Stimulated activated CD8-positive, alpha-beta memory T cell treated with anti-CD3 and anti-CD28 coated beads, Interleukin-4, amount 100 ng/mL, for 24 hours (primary cell): ENCODE measurements around the gene IFI27L1.
"Not testable (repeated sequence)": the region's sequence is repeated elsewhere in the genome, so short reads cannot be mapped to it uniquely, and the experiment has no call there.

ENCODE experiments used
- DNase-seq: peaks from one replicate; pipeline ENCODE4 v3.0.0-alpha.2; 2020; ENCODE audit warnings: low read depth

Gene IFI27L1

DNA sequence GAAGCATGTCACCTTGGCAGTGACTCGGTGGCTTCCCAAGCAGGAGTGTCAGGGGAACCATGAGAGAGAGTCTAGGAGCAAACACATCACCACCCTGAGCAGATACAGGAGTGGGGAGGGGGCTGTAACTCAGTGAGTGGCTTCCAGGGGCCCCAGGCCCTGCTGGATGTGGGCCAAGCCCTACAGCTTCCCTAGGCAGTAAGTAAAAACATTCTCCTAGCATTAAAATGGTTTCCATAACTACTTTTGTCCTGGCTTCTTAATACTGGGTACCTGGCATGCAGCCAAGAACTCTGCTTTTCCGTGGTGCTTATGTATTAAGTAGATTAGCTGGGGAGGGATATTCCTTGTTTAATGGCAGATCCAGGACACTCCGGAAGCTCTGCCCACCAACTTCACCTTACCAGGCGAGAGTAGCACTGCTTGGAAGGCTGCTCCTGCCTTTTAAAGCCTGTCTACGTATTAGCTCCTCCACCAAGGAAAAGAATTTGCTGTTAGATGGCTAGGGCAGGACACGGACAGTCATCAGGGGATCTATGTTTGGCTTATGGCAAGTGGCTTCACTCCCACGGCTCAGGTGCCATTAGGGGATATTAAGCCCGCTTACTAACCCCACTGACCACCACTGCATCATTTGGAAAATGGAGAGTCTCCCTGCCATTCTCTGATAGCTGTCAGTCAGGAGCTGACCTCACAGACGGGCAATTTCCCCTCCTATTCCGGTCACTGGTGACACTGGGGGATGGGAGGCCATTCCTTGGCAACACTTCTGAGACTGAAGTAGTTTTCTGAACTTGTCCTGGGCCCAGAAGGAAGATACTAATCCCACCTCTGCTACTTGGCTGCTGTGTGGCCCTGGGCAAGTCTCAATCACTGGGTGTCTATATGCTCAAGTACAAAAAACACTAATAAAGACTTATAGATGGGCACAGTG, 32.2 kb upstream of the IFI27L1 start:
- DNase-seq, result no peak

DNA sequence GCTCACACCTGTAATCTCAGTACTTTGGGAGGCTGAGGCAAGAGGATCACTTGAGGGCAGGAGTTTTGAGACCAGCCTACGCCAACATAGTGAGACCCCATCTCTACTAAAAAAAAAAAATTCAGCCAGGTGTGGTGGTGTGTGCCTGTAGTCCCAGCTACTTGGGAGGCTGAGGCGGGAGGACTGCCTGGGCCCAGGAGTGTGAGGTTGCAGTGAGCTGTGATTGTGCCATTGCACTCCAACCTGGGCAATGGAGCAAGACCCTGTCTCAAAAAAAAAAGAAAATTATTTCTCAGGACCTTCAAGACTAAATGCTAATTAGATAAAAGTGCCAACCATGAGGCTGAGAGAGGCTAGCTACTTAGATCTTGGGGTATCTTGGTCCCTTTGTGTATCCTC, 31.5 kb upstream of the IFI27L1 start:
- no peak for DNase-seq

GRCh38 chr14:94050231-94050880, 30.8 kb upstream of the IFI27L1 start:
- DNase-seq, result no peak

DNA sequence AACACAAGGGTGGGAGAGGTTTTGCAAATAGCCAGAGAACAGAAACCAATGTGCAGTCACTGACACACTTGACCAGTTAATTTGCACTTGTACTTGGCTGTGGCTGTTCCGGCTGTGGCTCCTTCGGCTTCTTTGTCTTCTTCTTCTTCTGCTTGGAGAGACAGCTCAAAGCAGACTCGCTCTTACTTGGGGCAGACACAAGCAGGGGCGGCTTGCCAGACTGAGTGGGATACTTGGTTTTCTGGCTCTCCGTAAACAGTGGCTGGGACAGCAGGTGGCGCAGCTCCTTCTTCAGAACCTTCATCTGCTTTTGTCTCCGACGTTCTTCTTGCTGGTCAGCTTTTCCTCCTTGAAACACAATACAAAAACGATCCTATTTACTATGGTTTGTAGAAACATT, 30.0 kb upstream of the IFI27L1 start:
- no peak for DNase-seq

- DNase-seq, result no peak
Observed at GRCh38 chr14:94051779-94052178, 29.3 kb upstream of the IFI27L1 start.

DNA sequence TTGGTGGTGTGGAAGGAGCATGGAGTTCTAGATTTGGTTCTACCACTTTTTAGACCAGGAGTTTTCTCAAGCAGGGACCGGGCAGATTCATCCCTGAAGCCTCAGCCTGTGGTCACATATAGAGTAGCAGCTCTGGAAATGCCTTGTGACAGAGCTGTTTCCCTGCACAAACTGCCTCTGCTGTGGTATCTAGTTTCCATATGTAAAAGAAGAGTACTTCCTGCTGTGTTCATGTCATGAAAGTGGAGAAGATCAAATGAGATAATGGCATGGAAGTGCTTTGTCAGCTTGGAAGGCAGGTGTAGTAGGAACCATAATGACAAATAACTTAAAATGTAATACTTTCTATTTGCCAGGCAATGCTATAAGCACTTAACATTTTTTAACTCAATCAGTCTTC, 28.9 kb upstream of the IFI27L1 start:
- no peak for DNase-seq

DNA sequence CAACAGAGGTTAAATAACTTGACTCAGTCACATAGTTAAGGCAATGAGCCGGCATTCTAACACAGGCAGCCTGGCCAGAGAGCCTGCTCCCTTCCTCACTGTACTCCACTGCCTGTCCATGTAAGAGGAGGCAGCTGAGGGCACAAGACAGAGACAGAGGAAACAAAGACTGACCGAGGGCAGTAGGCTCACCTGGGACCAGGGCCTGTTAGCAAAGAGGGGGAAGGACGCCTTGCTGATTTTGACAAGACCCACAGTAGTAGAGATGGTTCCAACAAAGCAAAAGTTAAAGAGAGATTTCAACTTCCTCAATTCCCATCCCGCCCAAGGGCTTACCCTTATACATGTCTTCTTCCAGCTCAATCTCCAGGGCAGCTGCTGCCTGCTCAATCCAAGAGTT, 28.4 kb upstream of the IFI27L1 start:
- no peak for DNase-seq

- no peak for DNase-seq
Observed at GRCh38 chr14:94054401-94054800, 26.7 kb upstream of the IFI27L1 start.

DNA sequence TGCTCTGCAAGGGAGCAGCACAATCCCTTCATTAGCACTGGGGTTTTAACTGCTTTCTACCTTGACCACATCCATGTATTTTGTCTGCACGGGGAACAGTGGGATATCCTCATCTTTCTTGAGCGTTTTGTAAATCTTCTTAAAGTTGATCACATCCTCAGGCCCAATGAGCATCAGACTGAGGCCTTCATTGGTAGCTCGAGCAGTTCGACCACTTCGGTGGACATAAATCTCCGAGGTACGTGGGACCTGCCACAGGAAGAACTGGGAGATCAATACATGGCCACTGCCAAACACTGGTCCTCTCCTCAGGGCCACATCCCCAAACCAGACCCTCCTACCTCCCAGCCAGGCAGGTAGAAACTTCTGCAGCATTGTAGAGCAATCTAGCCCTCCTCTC, 26.2 kb upstream of the IFI27L1 start:
- DNase-seq, result no peak

GRCh38 chr14:94056579-94057308, 24.4 kb upstream of the IFI27L1 start:
- no peak for DNase-seq

- DNase-seq, result no peak
Observed at GRCh38 chr14:94058128-94058673, 22.9 kb upstream of the IFI27L1 start.

GRCh38 chr14:94058674-94059138, 22.4 kb upstream of the IFI27L1 start:
- DNase-seq, result no peak

GRCh38 chr14:94059998-94060397, 21.1 kb upstream of the IFI27L1 start:
- DNase-seq, result no peak

GRCh38 chr14:94062344-94062940, 18.7 kb upstream of the IFI27L1 start:
- DNase-seq, result no peak

DNA sequence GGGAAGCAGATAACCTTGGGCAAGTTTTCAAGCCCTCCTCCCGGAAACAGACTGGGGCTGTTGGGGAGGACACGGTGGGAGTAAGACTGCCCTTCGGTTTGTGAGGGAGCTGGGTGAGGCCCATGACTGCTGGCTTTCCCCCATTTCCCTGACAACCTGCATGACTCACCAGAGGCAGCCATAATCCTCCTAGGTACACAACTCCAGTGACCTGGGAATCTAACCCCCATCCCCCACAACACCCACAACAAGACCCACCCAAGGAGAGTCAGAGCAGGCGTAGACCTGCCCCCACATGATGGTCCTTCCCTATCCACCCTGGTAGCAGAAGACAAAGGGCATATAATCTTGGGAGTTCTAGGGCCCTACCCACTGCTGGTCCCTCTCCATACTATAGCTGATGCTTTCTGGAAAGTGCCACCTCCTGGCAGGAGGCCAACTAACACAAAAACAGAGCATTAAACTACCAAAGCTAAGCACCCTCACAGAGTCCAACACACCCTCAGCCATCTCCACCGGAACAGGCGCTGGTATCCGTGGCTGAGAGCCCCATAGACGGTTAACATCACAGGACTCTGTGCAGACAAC, 14.9 kb upstream of the IFI27L1 start:
- DNase-seq, result no peak

DNA sequence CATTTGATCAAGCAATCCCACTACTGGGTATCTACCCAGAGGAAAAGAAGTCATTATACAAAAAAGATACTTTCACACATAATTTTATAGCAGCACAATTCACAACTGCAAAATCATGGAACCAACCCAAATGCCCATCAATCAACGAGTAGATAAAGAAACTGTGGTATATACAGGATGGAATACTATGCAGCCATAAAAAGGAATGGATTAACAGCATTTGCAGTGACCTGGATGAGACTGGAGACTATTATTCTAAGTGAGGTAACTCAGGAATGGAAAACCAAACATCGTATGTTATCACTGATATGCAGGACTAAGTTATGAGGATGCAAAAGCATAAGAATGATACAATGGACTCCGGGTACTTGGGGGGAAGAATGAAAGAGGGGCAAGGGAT, 9.0 kb upstream of the IFI27L1 start:
- not testable (repeated sequence) for DNase-seq

DNA sequence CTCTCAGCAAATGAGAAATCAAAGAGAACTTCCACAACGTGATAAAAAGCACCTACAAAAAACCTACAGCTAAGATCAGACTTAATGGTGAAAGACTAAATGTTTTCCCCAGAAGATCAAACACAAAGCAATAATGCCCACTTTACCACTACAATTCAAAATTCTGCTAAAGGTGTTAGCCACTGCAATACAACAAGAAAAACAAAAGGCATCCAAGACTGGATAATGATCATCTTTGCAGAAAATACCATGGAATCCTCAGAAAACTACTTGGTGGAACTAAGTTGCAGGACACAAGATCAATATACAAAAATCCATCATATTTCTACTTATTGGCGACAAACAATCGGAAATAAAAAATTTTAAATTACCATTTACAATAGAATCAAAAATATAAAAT, 6.6 kb upstream of the IFI27L1 start:
- DNase-seq, result no peak

GRCh38 chr14:94075008-94075407, 6.1 kb upstream of the IFI27L1 start:
- no peak for DNase-seq

DNA sequence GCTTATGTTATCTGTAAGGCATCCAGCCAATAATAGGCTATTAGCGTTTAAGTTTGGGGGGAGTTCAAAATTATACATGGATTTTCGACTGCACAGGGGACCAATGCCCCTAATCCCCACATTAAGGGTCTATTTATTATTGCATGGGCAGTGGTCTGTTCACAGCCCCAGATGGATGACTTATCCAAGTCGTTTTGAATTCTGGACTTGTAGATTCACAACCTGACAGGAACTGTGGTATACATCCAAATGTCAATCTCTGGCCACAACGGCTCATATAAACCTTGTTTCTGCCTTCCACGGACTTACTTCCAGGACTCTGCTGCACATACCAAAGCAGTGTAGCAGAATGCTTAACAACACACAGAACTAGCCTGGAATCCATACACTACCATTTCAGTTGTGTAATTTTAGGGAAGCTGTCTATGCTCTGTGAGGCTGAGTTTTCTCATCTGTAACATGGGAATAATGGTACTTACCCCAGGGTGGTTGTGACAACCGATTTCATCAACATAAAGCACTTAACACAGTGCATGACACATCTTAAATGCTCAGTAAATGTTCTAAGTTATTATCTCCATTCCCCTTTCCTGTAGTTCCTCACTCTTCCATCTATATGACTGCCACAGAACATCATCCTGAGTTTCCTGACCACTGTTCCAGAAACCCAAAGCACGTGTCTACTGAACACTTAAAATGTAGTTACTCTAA, 3.8 kb upstream of the IFI27L1 start:
- no peak for DNase-seq

DNA sequence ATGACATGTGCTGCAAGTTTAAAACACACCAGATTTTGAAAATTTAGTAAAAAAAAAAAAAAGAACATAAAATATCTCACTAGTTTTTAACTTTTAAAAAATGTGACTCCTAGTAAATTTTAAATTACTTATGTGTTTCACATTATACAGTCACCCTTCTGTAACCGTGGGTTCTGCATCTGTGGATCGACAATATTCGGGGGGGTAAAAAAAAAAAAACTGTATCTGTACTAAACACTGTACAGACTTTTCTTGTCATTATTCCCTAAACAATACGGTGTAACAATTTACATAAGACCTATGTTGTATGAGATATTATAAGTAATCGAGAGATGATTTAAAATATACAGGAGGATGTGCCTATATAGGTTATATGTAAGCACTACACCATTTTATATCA, 3.3 kb upstream of the IFI27L1 start:
- DNase-seq, result no peak
